Femur (tissue), 1 donor: ENCODE data around the gene SND1.

Source experiments
- DNase-seq: peaks from one replicate; pipeline ENCODE4 v3.0.0-alpha.2; 2017

SND1 gene

GRCh38 chr7:127840226-127840951 lies 188.4 kb downstream of the SND1 start:
- DNase-seq: no peak

GRCh38 chr7:127844165-127844564 lies 192.2 kb downstream of the SND1 start:
- DNase-seq: no peak

- peak; percentile 53 for DNase-seq
Measured at GRCh38 chr7:127844707-127845331, 192.8 kb downstream of the SND1 start.

- no peak for DNase-seq
Measured at GRCh38 chr7:127845522-127846214, 193.7 kb downstream of the SND1 start.

GRCh38 chr7:127847641-127848040 lies 195.6 kb downstream of the SND1 start:
- no peak for DNase-seq

GRCh38 chr7:127848241-127848640 lies 196.2 kb downstream of the SND1 start:
- no peak for DNase-seq

- no peak for DNase-seq
Measured at GRCh38 chr7:127850195-127850594, 198.2 kb downstream of the SND1 start.

GRCh38 chr7:127854383-127854782 lies 202.4 kb downstream of the SND1 start:
- no peak for DNase-seq

GRCh38 chr7:127857464-127857841 lies 205.5 kb downstream of the SND1 start:
- no peak for DNase-seq

GRCh38 chr7:127858091-127858914 lies 206.3 kb downstream of the SND1 start:
- no peak for DNase-seq

- no peak for DNase-seq
Measured at GRCh38 chr7:127858915-127859189, 206.9 kb downstream of the SND1 start.

GRCh38 chr7:127859330-127859729 lies 207.3 kb downstream of the SND1 start:
- DNase-seq: no peak

- DNase-seq: no peak
Measured at GRCh38 chr7:127862525-127862924, 210.5 kb downstream of the SND1 start.

- DNase-seq: no peak
Measured at GRCh38 chr7:127863082-127863481, 211.1 kb downstream of the SND1 start.

GRCh38 chr7:127865466-127865865 lies 213.5 kb downstream of the SND1 start:
- DNase-seq: no peak

- no peak for DNase-seq
Measured at GRCh38 chr7:127870231-127870907, 218.4 kb downstream of the SND1 start.

GRCh38 chr7:127871226-127871625 lies 219.2 kb downstream of the SND1 start:
- DNase-seq: no peak

- no peak for DNase-seq
Measured at GRCh38 chr7:127872122-127872521, 220.1 kb downstream of the SND1 start.

GRCh38 chr7:127873151-127873550 lies 221.2 kb downstream of the SND1 start:
- DNase-seq: no peak

- no peak for DNase-seq
Measured at GRCh38 chr7:127873715-127874636, 222.0 kb downstream of the SND1 start.

GRCh38 chr7:127874951-127875608 lies 223.1 kb downstream of the SND1 start:
- DNase-seq: no peak
